T follicular helper cell (primary cell): ENCODE results near the gene SLC11A1.
A peak's percentile ranks its signal among the peaks of the same experiment; 100 is the strongest.

Experiments used
- DNase-seq: peaks from one replicate; pipeline ENCODE4 v3.0.0-alpha.2; 2020; ENCODE audit warnings: low read depth

SLC11A1 gene

GRCh38 chr2:218393750-218394290 lies 11.7 kb downstream of the SLC11A1 start:
- no peak for DNase-seq

- no peak for DNase-seq
Measured at GRCh38 chr2:218394298-218395089, 12.4 kb downstream of the SLC11A1 start.

- DNase-seq, result no peak
Measured at GRCh38 chr2:218395090-218395444, 13.0 kb downstream of the SLC11A1 start.

GRCh38 chr2:218395456-218395825 lies 13.4 kb downstream of the SLC11A1 start:
- DNase-seq, result no peak

GRCh38 chr2:218395826-218396687 lies 14.0 kb downstream of the SLC11A1 start:
- peak; percentile 91 for DNase-seq

- DNase-seq, result peak; percentile 65
Measured at GRCh38 chr2:218396688-218397462, 14.8 kb downstream of the SLC11A1 start.

- DNase-seq, result no peak
Measured at GRCh38 chr2:218397463-218397819, 15.4 kb downstream of the SLC11A1 start.

- no peak for DNase-seq
Measured at GRCh38 chr2:218397820-218398436, 15.9 kb downstream of the SLC11A1 start.

GRCh38 chr2:218398437-218399390 lies 16.6 kb downstream of the SLC11A1 start:
- DNase-seq, result peak; percentile 52

GRCh38 chr2:218399391-218400166 lies 17.5 kb downstream of the SLC11A1 start, which contains the start of gene CTDSP1:
Gene CTDSP1 (plus strand): TSS chr2:218399868. CDS start chr2:218400091, 223 bp downstream.
- DNase-seq, result peak; percentile 87

GRCh38 chr2:218400167-218400929 lies 18.3 kb downstream of the SLC11A1 start:
- no peak for DNase-seq

GRCh38 chr2:218400930-218401881 lies 19.1 kb downstream of the SLC11A1 start:
- DNase-seq, result no peak

GRCh38 chr2:218401890-218402289 lies 19.8 kb downstream of the SLC11A1 start:
- no peak for DNase-seq

- DNase-seq, result no peak
Measured at GRCh38 chr2:218402491-218402901, 20.4 kb downstream of the SLC11A1 start.

GRCh38 chr2:218402911-218403411 lies 20.9 kb downstream of the SLC11A1 start:
- no peak for DNase-seq

- DNase-seq, result no peak
Measured at GRCh38 chr2:218403810-218404209, 21.7 kb downstream of the SLC11A1 start.

- DNase-seq, result no peak
Measured at GRCh38 chr2:218404351-218405085, 22.4 kb downstream of the SLC11A1 start.
